HepG2 (cell line): ENCODE data around the gene SAMD4B. TPM values are rescaled to one million over a fixed set of nuclear protein-coding genes. Genes with fewer than 3 reads are reported as not detected.

Experiments used
- ATAC-seq: fragments of 200-7000 bp; cut with Tn5 transposase; 3 replicates; pipeline ENCODE4 v1.9.1; 2020; ENCODE audit warnings: mild to moderate bottlenecking, moderate library complexity
- BruUV-seq: library from RNA; stranded (reverse); fragments of 400-500 nt; replicated peaks from 2 replicates; lab custom pipeline; 2021; lab: Mats Ljungman, UMichigan
- CTCF ChIA-PET: fragments of 300-600 bp; formaldehyde crosslinking; extraction: SDS; loops from one replicate; lab custom pipeline; 2021; ENCODE audit warnings: low total read pairs, inconsistent platforms, low intra/inter-chr PET ratio; lab: Yijun Ruan, JAX
- POLR2A ChIA-PET: fragments of 350-600 bp; sonication (Branson Sonifier 250); formaldehyde crosslinking; loops from one replicate; lab custom pipeline; 2020; ENCODE audit warnings: antibody characterized with exemption, inconsistent platforms; lab: Yijun Ruan, JAX
- DNase-seq: peaks from one replicate; pipeline ENCODE4 v3.0.0-alpha.2; 2015; ENCODE audit warnings: low spot score
- FAIRE-seq: peaks from 3 replicates; lab custom pipeline; 2011; peaks lifted over from hg19 to GRCh38; lab: Jason Lieb, UNC
- H2AFZ ChIP-seq: one replicate; pipeline ENCODE4 v1.6.1; 2011; ENCODE audit warnings: low read length, inconsistent platforms
- H3K27ac ChIP-seq: fragments of 300-600 bp; 3 replicates; pipeline ENCODE4 v1.8.0; 2011; ENCODE audit warnings: mixed run types, mild to moderate bottlenecking, mixed read lengths, low read length, inconsistent platforms; ENCODE audit not compliant: insufficient read depth; ENCODE audit errors: extremely low read length
- H3K27me3 ChIP-seq, 2 experiments: fragments of 200-600 bp in 1 of 2; 2 replicates in 1 of 2; 3 replicates in 1 of 2; pipeline versions ENCODE4 v1.6.0 to v1.8.0; 2011; ENCODE audit warnings: low read length in 2 of 2, mild to moderate bottlenecking in 2 of 2, moderate library complexity in 2 of 2, inconsistent platforms in 1 of 2; ENCODE audit not compliant: insufficient read depth in 2 of 2, control insufficient read depth in 1 of 2
- H3K36me3 ChIP-seq, 2 experiments: fragments of 200-600 bp in 1 of 2; replicated peaks in 1 of 2; 2 replicates in 1 of 2; 3 replicates in 1 of 2; pipeline versions ENCODE4 v1.5.1 to v1.8.0; 2011; ENCODE audit warnings: low read length in 2 of 2, inconsistent platforms in 1 of 2; ENCODE audit not compliant: insufficient read depth in 2 of 2, control insufficient read depth in 1 of 2
- H3K4me1 ChIP-seq: 2 replicates; pipeline ENCODE4 v1.5.1; 2012; ENCODE audit warnings: low read length, inconsistent platforms; ENCODE audit not compliant: insufficient read depth
- H3K4me2 ChIP-seq: 2 replicates; pipeline ENCODE4 v1.6.0; 2011; ENCODE audit warnings: low read depth, low read length, inconsistent platforms
- H3K4me3 ChIP-seq, 3 experiments: fragments of 200-600 bp in 1 of 3; sonication (generic), shearing (Covaris generic) in 1 of 3; replicated peaks in 1 of 3; 2 replicates each; pipeline ENCODE4 v1.5.1; 2011 to 2016; ENCODE audit warnings: low read length in 3 of 3, inconsistent platforms in 2 of 3, low read depth in 2 of 3, mild to moderate bottlenecking in 2 of 3, control low read depth in 1 of 3, mixed read lengths in 1 of 3; ENCODE audit not compliant: insufficient read depth in 1 of 3
- H3K79me2 ChIP-seq: one replicate; pipeline ENCODE4 v1.6.1; 2011; ENCODE audit warnings: low read length, inconsistent platforms; ENCODE audit not compliant: insufficient read depth
- H3K9ac ChIP-seq: 2 replicates; pipeline ENCODE4 v1.6.0; 2011; ENCODE audit warnings: mild to moderate bottlenecking, low read depth, low read length, inconsistent platforms; ENCODE audit not compliant: insufficient read depth
- H3K9me3 ChIP-seq: 2 replicates; pipeline ENCODE4 v1.5.1; 2012; ENCODE audit warnings: mild to moderate bottlenecking, low read length
- H4K20me1 ChIP-seq: 2 replicates; pipeline ENCODE4 v1.6.0; 2011; ENCODE audit warnings: inconsistent platforms, mild to moderate bottlenecking, low read length, moderate library complexity; ENCODE audit not compliant: insufficient read depth
- ARNTL ChIP-seq: sonication (generic); formaldehyde crosslinking; IDR thresholded peaks from 2 replicates; pipeline ENCODE4 v1.4.0; 2020; ENCODE audit warnings: mild to moderate bottlenecking, missing genetic modification reagents
- FOSL1 ChIP-seq: sonication (generic); formaldehyde crosslinking; IDR thresholded peaks from 2 replicates; pipeline ENCODE4 v1.9.0; 2021; ENCODE audit warnings: missing genetic modification reagents, borderline replicate concordance
- KAT8 ChIP-seq: IDR thresholded peaks from 2 replicates; pipeline ENCODE4 v1.6.1; 2016; ENCODE audit warnings: missing genetic modification reagents, missing compliant biosample characterization
- NAIF1 ChIP-seq: sonication (generic); formaldehyde crosslinking; IDR thresholded peaks from 2 replicates; pipeline ENCODE4 v1.5.0; 2020; ENCODE audit warnings: mild to moderate bottlenecking, missing genetic modification reagents, borderline replicate concordance
- RAD21 ChIP-seq: fragments of 450-650 bp; formaldehyde crosslinking; IDR thresholded peaks from 2 replicates; pipeline ENCODE4 v1.5.0; 2020; ENCODE audit warnings: mild to moderate bottlenecking
- SMC3 ChIP-seq: IDR thresholded peaks from 2 replicates; pipeline ENCODE4 v1.6.1; 2011; ENCODE audit warnings: low read length, improper control_type of control experiment
- SPEN ChIP-seq: sonication (generic); formaldehyde crosslinking; IDR thresholded peaks from 2 replicates; pipeline ENCODE4 v1.5.1; 2020; ENCODE audit warnings: low read depth, mild to moderate bottlenecking, missing genetic modification reagents
- ZNF205 ChIP-seq: IDR thresholded peaks from 2 replicates; pipeline ENCODE4 v1.6.1; 2018; ENCODE audit warnings: missing biosample characterization, missing genetic modification reagents
- ZNF407 ChIP-seq: sonication (generic); formaldehyde crosslinking; IDR thresholded peaks from one replicate; pipeline ENCODE4 v1.5.1; 2020; ENCODE audit warnings: mild to moderate bottlenecking, missing genetic modification reagents; ENCODE audit errors: not compliant biosample characterization
- ZNF557 ChIP-seq: sonication (generic); formaldehyde crosslinking; IDR thresholded peaks from 2 replicates; pipeline ENCODE4 v1.4.0; 2020; ENCODE audit warnings: missing genetic modification reagents
- ZNF574 ChIP-seq: sonication (generic); formaldehyde crosslinking; IDR thresholded peaks from 2 replicates; pipeline ENCODE4 v1.4.0; 2020; ENCODE audit warnings: missing genetic modification reagents
- ZNF780A ChIP-seq: sonication (generic); formaldehyde crosslinking; IDR thresholded peaks from 2 replicates; pipeline ENCODE4 v1.8.0; 2022; ENCODE audit warnings: mild to moderate bottlenecking, missing genetic modification reagents, moderate library complexity
- WGBS: methylation state at CpG from one replicate; pipeline ENCODE4 v1.1.6; 2017; ENCODE audit warnings: low lambda C conversion rate; 5-methylcytosine and 5-hydroxymethylcytosine counted together
- in situ Hi-C: cut with HindIII; loops from 2 replicates; pipeline ENCODE4 v1.10.0; 2017; ENCODE audit warnings: low pct_unique_long_range_greater_than_20kb; ENCODE audit not compliant: extremely low pct_ligation_motif_present
- intact Hi-C: fragments of 100-400 bp; cut with micrococcal nuclease; formaldehyde crosslinking; loops from one replicate; pipeline ENCODE4 v1.10.0; 2022; ENCODE audit not compliant: unreplicated experiment
- polyA plus RNA-seq, 8 experiments: library from polyadenylated mRNA; depleted of rRNA in 3 of 8; stranded (reverse) in 7 of 8; unstranded in 1 of 8; fragments of >200 nt; fragmentation: Illumina TruSeq in 4 of 8; extraction: Trizol in 4 of 8; gene quantifications; 2 replicates each; pipeline versions ENCODE4 v1.2.1 to v1.2.3, GENCODE V29; 2011 to 2016; ENCODE audit warnings: low read depth in 4 of 8, missing spikeins in 1 of 8, mixed read lengths in 1 of 8; ENCODE audit not compliant: insufficient read depth in 1 of 8
- total RNA-seq, 5 experiments: library from RNA; depleted of rRNA; stranded (reverse); fragments of >200 nt; fragmentation: Illumina TruSeq; extraction: Trizol; gene quantifications; 2 replicates each; pipeline ENCODE4 v1.2.3, GENCODE V29; 2016; ENCODE audit warnings: low read depth in 1 of 5

The SAMD4B gene
- total and polyA plus RNA-seq, 2 of the 13 experiments (the other 11 are each of a cell fraction or from before 2014, with no cell fraction given), result 26.0 to 31.8 TPM

- ChIA-PET POLR2A (interaction anchor here (0.7 to 2.3 kb wide), 8 partner anchors 11 to 69 kb away, joined by 4 to 123 read pairs (median 29); partner anchors contain the start of genes MED29, PAF1, RPS16 and SAMD4B), CTCF (interaction anchor here (0.8 to 5.1 kb wide), 6 partner anchors 11 to 84 kb away, joined by 3 to 127 read pairs (median 4); partner anchors contain the start of genes MED29, PAF1 and SAMD4B)
- Histone ChIP-seq H3K27ac (peak overlapping the region; percentile 81), H3K4me1 (peaks cover 58% of the 10 kb centered on the region), H3K4me3 (peak overlapping the region; percentile 38 to 97 (median 70); a peak in 5 of 6 replicates), H3K27me3 (no peaks in the 10 kb centered on the region; a peak in 1 of 5 replicates), H3K9ac (peak overlapping the region; percentile 83), H3K4me2 (peak overlapping the region; percentile 96), H3K9me3 (no peaks in the 10 kb centered on the region), H3K79me2 (peaks cover 38% of the 10 kb centered on the region), H3K36me3 (peaks cover 0 to 6% of the 10 kb centered on the region in 2 experiments; a peak in 1 of 5 replicates), H2AFZ (no peak overlapping the region), H4K20me1 (peaks cover 20% of the 10 kb centered on the region; the same call in 1 of the 2 replicates)
- WGBS, result 0% methylated on average over 7 of the region's 7 CpGs
- FAIRE-seq (no peak), ATAC-seq (peak; percentile 47), DNase-seq (peak; percentile 90)
- BruUV-seq, result no TSS peak
- intact Hi-C loops (loop anchor here (1.0 to 10.0 kb wide), 5 partner anchors 10 to 289 kb away; partner anchors contain the start of genes EID2B and SAMD4B), in situ Hi-C loops (no loop called here)
- TF ChIP-seq ZNF205 (CRISPR knock-in tag) (peak; percentile 40; the same call in 1 of the 2 replicates), ZNF557 (CRISPR knock-in tag) (peak; percentile 57; the same call in 1 of the 2 replicates), FOSL1 (no peak), SMC3 (peak; percentile 98), RAD21 (peak; percentile 96), NAIF1 (CRISPR knock-in tag) (0 out of 2 replicates have a peak, but pooled peaks have one; percentile 23), ZNF780A (CRISPR knock-in tag) (no peak), ZNF574 (CRISPR knock-in tag) (no peak), KAT8 (CRISPR knock-in tag) (no peak), ZNF407 (no peak), SPEN (CRISPR knock-in tag) (no peak; the same call in 1 of the 2 replicates), ARNTL (CRISPR knock-in tag) (no peak)
These were observed 69.5 kb downstream of the SAMD4B start for GRCh38 chr19:39411832-39412099.
